B cell (primary cell): ENCODE measurements around the gene GINS3. TPM values are rescaled to one million over a fixed set of nuclear protein-coding genes. Genes with fewer than 3 reads are reported as not detected.

Source experiments
- ATAC-seq: fragments of 200-7000 bp; cut with Tn5 transposase; one replicate; pipeline ENCODE4 v1.10.0; 2021; ENCODE audit warnings: low read depth, mild to moderate bottlenecking, moderate number of reproducible peaks, moderate library complexity
- CTCF ChIA-PET: fragments of 350-600 bp; sonication (Branson Sonifier 250); formaldehyde crosslinking; loops from one replicate; lab custom pipeline; 2021; ENCODE audit warnings: antibody characterized with exemption, inconsistent platforms; lab: Charles Lee
- POLR2A ChIA-PET: fragments of 350-600 bp; sonication (Branson Sonifier 250); formaldehyde crosslinking; loops from one replicate; lab custom pipeline; 2021; ENCODE audit warnings: antibody characterized with exemption; lab: Charles Lee
- DNase-seq: peaks from one replicate; pipeline ENCODE4 v3.0.0; 2013
- H2AFZ ChIP-seq: 2 replicates; pipeline ENCODE4 v1.6.1; 2012; ENCODE audit warnings: mild to moderate bottlenecking, low read depth, low read length; ENCODE audit not compliant: insufficient read depth, poor library complexity, severe bottlenecking
- H3K27ac ChIP-seq, 2 donors: 1 replicate in 1 of 2; 2 replicates in 1 of 2; pipeline ENCODE4 v1.5.1; 2012 to 2013; ENCODE audit warnings: low read length in 2 of 2, mild to moderate bottlenecking in 2 of 2, moderate library complexity in 1 of 2
- H3K27me3 ChIP-seq, 4 experiments: fragments of 200-600 bp in 1 of 4; sonication (generic) in 1 of 4; replicated peaks in 1 of 4; 1 replicate in 2 of 4; 2 replicates in 2 of 4; pipeline versions ENCODE4 v1.6.1 to v1.7.0; 2013 to 2016; ENCODE audit warnings: low read length in 3 of 4, mild to moderate bottlenecking in 2 of 4, mixed read lengths in 1 of 4, moderate library complexity in 1 of 4; ENCODE audit not compliant: insufficient read depth in 4 of 4, control insufficient read depth in 3 of 4; ENCODE audit errors: control extremely low read depth in 1 of 4
- H3K36me3 ChIP-seq, 2 experiments: replicated peaks in 1 of 2; 1 replicate in 1 of 2; 2 replicates in 1 of 2; pipeline versions ENCODE4 v1.6.1 to v1.7.1; 2013; ENCODE audit warnings: low read length in 1 of 2; ENCODE audit not compliant: insufficient read depth in 2 of 2, control insufficient read depth in 1 of 2; ENCODE audit errors: control extremely low read depth in 1 of 2, extremely low read depth in 1 of 2
- H3K4me1 ChIP-seq, 2 donors: fragments of 200-600 bp in 1 of 2; sonication (generic) in 1 of 2; 1 replicate in 1 of 2; 2 replicates in 1 of 2; pipeline versions ENCODE4 v1.5.1 to v1.6.1; 2013 to 2017; ENCODE audit warnings: low read length in 2 of 2; ENCODE audit not compliant: control insufficient read depth in 2 of 2, insufficient read depth in 2 of 2
- H3K4me2 ChIP-seq: replicated peaks from 2 replicates; pipeline ENCODE3; 2012; ENCODE audit warnings: mild to moderate bottlenecking, low read depth, low read length; ENCODE audit not compliant: poor library complexity, severe bottlenecking
- H3K4me3 ChIP-seq, 5 experiments: fragments of 200-600 bp in 1 of 5; sonication (generic) in 1 of 5; 1 replicate in 3 of 5; 2 replicates in 2 of 5; pipeline versions ENCODE4 v1.5.1 to v1.7.0; 2011 to 2016; ENCODE audit warnings: low read length in 4 of 5, mild to moderate bottlenecking in 4 of 5, low read depth in 2 of 5, control low read depth in 1 of 5, moderate library complexity in 1 of 5; ENCODE audit not compliant: insufficient read depth in 1 of 5; ENCODE audit errors: control extremely low read depth in 1 of 5, extremely low read depth in 1 of 5
- H3K79me2 ChIP-seq: fragments of 200-600 bp; sonication (generic); one replicate; pipeline ENCODE4 v1.6.0; 2016; ENCODE audit warnings: low read length; ENCODE audit not compliant: control insufficient read depth, insufficient read depth
- H3K9ac ChIP-seq: fragments of 200-600 bp; sonication (generic); 2 replicates; pipeline ENCODE4 v1.6.1; 2017; ENCODE audit warnings: mild to moderate bottlenecking, low read length, moderate library complexity
- H3K9me3 ChIP-seq, 3 donors: one replicate each; pipeline versions ENCODE4 v1.6.1 to v1.7.1; 2013; ENCODE audit warnings: low read length in 2 of 3; ENCODE audit not compliant: control insufficient read depth in 2 of 3, insufficient read depth in 1 of 3; ENCODE audit errors: control extremely low read depth in 1 of 3
- H4K20me1 ChIP-seq: 2 replicates; pipeline ENCODE4 v1.6.0; 2012; ENCODE audit warnings: mild to moderate bottlenecking, low read length; ENCODE audit not compliant: insufficient read depth, control insufficient read depth, poor library complexity, severe bottlenecking
- H3K27ac Mint-ChIP-seq: one replicate; pipeline ENCODE4 v1.8.0; 2021; ENCODE audit warnings: mixed read lengths
- H3K27me3 Mint-ChIP-seq: one replicate; pipeline ENCODE4 v1.8.0; 2021; ENCODE audit warnings: mixed read lengths
- H3K4me1 Mint-ChIP-seq: one replicate; pipeline ENCODE4 v1.8.0; 2021; ENCODE audit warnings: mixed read lengths
- H3K4me3 Mint-ChIP-seq: one replicate; pipeline ENCODE4 v1.8.0; 2021; ENCODE audit warnings: mixed read lengths
- H3K9me3 Mint-ChIP-seq: one replicate; pipeline ENCODE4 v1.8.0; 2022; ENCODE audit warnings: mixed read lengths; ENCODE audit not compliant: insufficient read depth
- EZH2 ChIP-seq: IDR thresholded peaks from 2 replicates; pipeline ENCODE4 v1.6.1; 2012; ENCODE audit warnings: borderline replicate concordance, low read depth, mild to moderate bottlenecking, moderate library complexity, low read length; ENCODE audit not compliant: insufficient read depth, poor library complexity, severe bottlenecking
- WGBS: methylation state at CpG from one replicate; pipeline ENCODE4 v1.1.5; 2013; ENCODE audit warnings: missing lambda C conversion rate; ENCODE audit not compliant: insufficient coverage; 5-methylcytosine and 5-hydroxymethylcytosine counted together
- intact Hi-C: fragments of 100-400 bp; cut with micrococcal nuclease; formaldehyde crosslinking; loops from one replicate; pipeline ENCODE4 v1.10.0; 2022
- polyA plus RNA-seq: library from polyadenylated mRNA; depleted of rRNA; stranded (reverse); fragments of >200 nt; gene quantifications from 2 replicates; pipeline ENCODE4 v1.2.3, GENCODE V29; 2012
- total RNA-seq, 2 donors: library from RNA; stranded (reverse); fragments of 120-200 nt in 1 of 2; gene quantifications; 1 replicate in 1 of 2; 2 replicates in 1 of 2; pipeline versions ENCODE4 v1.2.3 to v1.2.4, GENCODE V29; 2013 to 2022
- TF ChIP-seq, protein P1 (sequence below): fragments of 200-600 bp; IDR thresholded peaks from one replicate; pipeline ENCODE4 v1.8.0; 2022; ENCODE audit warnings: antibody characterized with exemption, mild to moderate bottlenecking

The GINS3 gene
- total and polyA plus RNA-seq, 2 donors (not counting 1 experiment from before 2014, with no cell fraction given): 1.1 to 2.3 TPM

DNA sequence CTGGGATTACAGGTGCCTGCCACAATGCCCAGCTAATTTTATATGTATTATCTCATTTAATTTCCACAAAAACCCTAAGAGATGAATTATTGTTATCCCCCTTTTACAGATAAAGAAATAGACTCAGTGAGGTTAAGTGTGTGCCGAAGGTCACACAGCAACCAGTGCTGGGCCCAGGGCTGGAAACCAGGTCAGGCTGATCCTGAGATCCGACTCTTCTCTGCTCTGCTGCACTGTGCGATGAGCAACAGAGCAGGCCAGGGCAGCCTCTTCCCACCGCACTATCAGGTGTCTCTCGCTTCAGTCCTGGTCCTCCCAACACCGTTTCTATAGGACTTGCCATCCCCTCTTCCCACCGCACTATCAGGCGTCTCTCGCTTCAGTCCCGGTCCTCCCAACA is 24.8 kb downstream of the GINS3 start:
- 90% methylated on average over 6 of the region's 10 CpGs for WGBS
- ATAC-seq: no peak

DNA sequence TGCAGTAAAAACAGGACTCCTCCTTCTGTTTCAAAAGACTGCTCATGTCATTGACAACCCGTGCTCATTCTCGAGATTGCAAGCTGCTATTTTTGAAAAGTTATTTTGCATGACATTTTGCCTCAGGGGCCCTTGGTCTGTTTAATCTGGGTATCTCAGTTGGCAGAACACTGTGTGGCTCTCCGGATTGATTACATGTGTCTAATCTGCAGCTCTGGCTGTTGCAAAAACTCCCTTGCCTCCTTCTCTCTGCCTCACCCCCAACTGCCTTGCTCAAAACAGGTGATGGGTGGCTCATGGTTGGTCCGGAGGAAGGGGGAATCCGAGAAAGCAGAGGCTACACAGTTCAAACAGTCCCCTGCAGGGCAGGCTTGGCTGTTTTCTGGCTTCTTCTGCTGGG is 25.3 kb downstream of the GINS3 start:
- peaks cover 0 to 37% of the 10 kb centered on the region in 2 donors for H3K4me1 ChIP-seq
- no peak overlapping the region for H3K4me3 ChIP-seq
- POLR2A ChIA-PET: no interaction called here
- peak overlapping the region; percentile 34 to 43 for H3K27ac ChIP-seq
- no peaks in the 10 kb centered on the region for H4K20me1 ChIP-seq
- DNase-seq (no peak), ATAC-seq (no peak)
- CTCF ChIA-PET: no interaction called here
- Mint-ChIP-seq H3K9me3 (no peaks in the 10 kb centered on the region), H3K27ac (peak overlapping the region; percentile 47), H3K4me1 (peaks cover 38% of the 10 kb centered on the region), H3K27me3 (peaks cover 4% of the 10 kb centered on the region), H3K4me3 (peak overlapping the region; percentile 17)
- H3K27me3 ChIP-seq: no peaks in the 10 kb centered on the region
- H3K79me2 ChIP-seq: no peaks in the 10 kb centered on the region
- peaks cover 0 to 4% (median 0%) of the 10 kb centered on the region in 3 donors for H3K9me3 ChIP-seq
- 39% methylated on average over 4 of the region's 5 CpGs for WGBS
- no peak overlapping the region for H3K4me2 ChIP-seq
- intact Hi-C loops: no loop called here
- H3K36me3 ChIP-seq: no peaks in the 10 kb centered on the region
- TF ChIP-seq, protein P1, sequence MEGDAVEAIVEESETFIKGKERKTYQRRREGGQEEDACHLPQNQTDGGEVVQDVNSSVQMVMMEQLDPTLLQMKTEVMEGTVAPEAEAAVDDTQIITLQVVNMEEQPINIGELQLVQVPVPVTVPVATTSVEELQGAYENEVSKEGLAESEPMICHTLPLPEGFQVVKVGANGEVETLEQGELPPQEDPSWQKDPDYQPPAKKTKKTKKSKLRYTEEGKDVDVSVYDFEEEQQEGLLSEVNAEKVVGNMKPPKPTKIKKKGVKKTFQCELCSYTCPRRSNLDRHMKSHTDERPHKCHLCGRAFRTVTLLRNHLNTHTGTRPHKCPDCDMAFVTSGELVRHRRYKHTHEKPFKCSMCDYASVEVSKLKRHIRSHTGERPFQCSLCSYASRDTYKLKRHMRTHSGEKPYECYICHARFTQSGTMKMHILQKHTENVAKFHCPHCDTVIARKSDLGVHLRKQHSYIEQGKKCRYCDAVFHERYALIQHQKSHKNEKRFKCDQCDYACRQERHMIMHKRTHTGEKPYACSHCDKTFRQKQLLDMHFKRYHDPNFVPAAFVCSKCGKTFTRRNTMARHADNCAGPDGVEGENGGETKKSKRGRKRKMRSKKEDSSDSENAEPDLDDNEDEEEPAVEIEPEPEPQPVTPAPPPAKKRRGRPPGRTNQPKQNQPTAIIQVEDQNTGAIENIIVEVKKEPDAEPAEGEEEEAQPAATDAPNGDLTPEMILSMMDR: no peak
- TF ChIP-seq EZH2: no peak
- no peak overlapping the region for H3K9ac ChIP-seq
- no peak overlapping the region for H2AFZ ChIP-seq

More for the DNA sequence above, 24.8 kb downstream of the GINS3 start:
- Mint-ChIP-seq H3K4me1 (peaks cover 38% of the 10 kb centered on the region), H3K27ac (peak overlapping the region; percentile 47), H3K27me3 (peaks cover 4% of the 10 kb centered on the region), H3K9me3 (no peaks in the 10 kb centered on the region), H3K4me3 (peak overlapping the region; percentile 17)
- POLR2A ChIA-PET: no interaction called here
- H3K36me3 ChIP-seq: no peaks in the 10 kb centered on the region
- peaks cover 0 to 37% of the 10 kb centered on the region in 2 donors for H3K4me1 ChIP-seq
- H3K9me3 ChIP-seq: peaks cover 0 to 4% (median 0%) of the 10 kb centered on the region in 3 donors
- no peak overlapping the region for H2AFZ ChIP-seq
- no peak for DNase-seq
- no peaks in the 10 kb centered on the region for H4K20me1 ChIP-seq
- no peak overlapping the region for H3K4me2 ChIP-seq
- no peak overlapping the region for H3K4me3 ChIP-seq
- no peak overlapping the region for H3K9ac ChIP-seq
- CTCF ChIA-PET: no interaction called here
- H3K27ac ChIP-seq: peak overlapping the region in 1 of 2 donors; percentile 29
- intact Hi-C loops: no loop called here
- no peaks in the 10 kb centered on the region for H3K27me3 ChIP-seq
- no peaks in the 10 kb centered on the region for H3K79me2 ChIP-seq
- TF ChIP-seq EZH2: no peak
- TF ChIP-seq, protein P1: no peak
